HG02981 (cell line): ENCODE data around the gene CSF2.

Experiments
- ATAC-seq: cut with Tn5 transposase; IDR thresholded peaks from one replicate; pipeline ENCODE4 v1.9.1; 2021; ENCODE audit warnings: mild to moderate bottlenecking, moderate library complexity; ENCODE audit not compliant: unreplicated experiment

The CSF2 gene

DNA sequence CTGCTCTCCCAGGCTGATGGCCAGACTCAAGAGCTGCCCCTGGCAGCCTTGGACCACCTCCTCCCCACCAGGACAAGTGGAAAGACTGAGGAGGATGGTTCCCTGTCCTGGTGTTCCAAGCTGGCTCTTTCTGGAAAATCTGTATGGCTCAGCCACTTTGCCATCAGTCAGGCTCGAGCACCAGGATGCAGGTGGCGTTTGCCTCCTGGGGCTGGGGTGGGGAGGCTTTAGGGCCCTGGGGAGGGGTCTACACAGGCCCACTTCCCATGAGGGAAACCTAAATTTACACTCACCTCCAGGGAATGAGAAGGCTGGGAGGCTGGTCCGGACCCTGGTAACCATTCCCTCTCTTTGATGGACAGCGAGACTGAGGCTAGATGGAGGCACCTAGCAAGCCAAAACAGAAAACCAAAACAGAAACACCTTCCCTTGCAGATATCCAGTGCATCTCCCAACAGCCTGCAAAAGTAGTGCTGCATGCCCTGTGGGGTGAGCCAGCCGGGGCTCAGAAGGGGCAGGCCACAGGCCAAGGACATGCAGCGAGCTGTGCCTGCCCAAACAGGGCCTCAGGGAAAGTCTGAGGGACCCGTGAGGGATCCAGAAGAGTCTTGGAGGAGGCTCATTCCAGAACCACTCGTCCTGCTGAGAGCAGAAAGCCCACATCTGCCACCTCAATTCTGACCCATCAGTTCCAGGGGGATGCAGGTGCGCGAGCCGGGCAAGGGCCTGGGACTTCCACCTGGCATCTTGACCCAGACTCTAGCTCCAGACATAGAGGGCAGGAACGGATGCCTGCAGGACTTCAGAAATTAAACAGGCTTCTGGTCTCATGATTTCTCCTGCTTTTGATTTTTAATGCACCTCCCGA is 5.4 kb upstream of the CSF2 start:
- no peak for ATAC-seq

DNA sequence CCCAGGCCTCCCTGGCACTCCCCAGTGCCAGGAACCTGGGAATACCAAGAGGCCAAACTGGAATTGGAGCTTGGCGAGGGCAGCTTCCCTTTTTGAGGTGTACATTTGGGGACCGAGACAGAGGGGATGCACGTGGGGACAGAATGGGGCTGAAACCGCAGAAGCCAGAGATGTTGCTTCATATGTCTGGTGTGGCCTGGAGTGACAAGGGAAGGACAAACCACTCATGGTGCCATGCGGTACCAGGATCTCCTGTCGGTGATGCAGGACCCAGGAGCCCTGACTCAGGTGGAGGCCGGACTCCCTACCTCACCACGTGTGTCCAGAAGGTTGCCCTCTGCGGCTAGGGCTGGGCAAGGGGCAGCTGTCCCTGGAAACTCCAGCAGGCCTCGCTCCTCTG is 4.0 kb upstream of the CSF2 start:
- no peak for ATAC-seq

DNA sequence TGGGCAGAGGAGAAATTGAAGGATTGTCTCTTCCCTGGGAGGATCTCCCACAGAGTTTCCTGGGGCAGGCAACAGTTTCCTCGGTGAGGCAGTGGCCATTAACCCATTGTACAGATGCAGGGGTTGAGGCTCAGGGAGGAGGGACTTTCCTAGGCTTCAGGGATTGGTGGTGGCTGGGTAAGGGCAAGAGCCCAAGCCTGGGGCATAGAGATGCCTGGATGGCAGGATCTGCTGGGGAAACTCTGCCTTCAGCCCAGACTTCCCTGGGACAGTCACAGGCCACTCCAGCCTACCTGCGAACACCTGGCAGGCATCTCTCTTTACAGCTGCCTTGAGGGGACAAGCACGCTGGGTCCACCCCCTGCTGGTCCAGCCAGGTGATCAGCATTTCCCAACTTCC is 3.6 kb upstream of the CSF2 start:
- ATAC-seq: no peak

DNA sequence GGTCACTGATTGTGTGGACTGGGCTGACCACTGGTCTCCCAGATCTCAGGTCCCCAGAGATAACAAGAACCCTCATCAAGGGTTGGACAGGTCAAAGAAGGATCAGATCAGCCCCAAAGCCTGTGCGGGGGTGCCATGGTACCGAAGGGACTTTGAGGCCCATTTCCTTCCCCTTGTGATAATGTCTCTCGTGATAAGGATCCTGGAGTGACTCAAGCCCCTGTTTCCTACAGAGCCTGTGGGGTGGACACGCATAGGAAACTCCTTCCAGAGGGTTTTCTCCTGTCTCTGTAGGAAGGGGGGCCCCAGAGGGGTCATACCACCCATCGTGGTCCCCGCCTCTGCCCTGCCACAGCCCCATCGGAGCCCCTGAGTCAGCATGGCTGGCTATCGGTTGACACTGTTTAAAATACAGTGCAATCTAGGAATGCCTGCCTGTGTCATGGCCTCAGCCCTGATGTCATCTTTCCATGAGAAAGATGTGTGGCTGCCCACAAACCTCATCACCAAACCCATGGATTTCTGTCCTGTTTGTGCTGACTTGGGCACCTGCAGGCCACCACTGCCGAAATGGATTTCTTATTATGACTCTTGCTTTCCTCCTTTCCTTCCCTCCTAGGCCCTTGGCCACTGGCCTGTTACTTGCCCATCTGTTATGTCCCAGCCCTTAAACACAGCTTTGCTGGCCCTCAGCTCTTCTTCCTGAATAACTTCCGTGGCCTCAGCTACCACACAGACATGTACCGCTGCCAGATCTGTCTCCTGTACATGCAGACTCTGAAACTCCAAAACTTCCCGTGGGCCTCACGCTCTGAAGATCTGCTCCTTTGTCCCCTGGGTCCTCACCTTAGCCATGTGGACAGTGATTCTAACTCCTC is 2.9 kb upstream of the CSF2 start:
- no peak for ATAC-seq

DNA sequence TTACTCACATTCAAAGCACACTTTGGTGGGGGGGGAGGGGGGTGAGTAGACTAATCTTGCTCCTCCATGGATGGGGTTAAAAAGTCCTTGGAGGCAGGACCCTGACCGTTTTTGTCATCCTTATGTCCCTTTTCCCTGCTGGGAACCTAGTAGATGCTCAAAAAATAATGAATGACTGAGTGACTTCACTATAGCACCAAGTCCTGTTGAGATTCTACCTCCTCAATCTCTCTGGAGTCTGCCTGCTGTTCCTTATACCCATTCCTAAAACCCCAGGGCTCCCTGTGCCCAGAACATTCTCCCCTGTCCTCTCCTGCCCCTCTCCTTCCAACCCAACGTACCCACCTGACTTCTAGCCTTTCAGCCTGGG is 2.3 kb upstream of the CSF2 start:
- no peak for ATAC-seq

DNA sequence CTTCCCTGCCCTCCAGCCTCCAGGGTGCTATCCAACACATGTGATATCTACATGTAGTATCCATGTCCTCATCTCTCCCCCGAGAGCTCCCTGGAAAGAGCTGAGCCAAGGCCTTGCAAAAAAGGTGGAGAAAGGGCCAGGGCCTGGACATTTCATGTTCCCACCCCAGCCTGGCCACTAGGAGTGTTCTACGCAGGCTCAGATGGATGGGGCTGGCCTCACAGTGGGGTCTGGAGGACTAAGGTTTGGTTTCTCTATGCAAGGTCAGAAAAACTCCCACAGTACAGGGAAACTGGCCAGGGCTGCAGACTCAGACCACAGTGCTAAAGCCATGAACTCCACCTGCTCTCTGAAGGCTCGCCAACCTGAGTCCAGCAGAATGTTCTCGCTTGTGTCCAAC is 1.5 kb upstream of the CSF2 start:
- no peak for ATAC-seq

DNA sequence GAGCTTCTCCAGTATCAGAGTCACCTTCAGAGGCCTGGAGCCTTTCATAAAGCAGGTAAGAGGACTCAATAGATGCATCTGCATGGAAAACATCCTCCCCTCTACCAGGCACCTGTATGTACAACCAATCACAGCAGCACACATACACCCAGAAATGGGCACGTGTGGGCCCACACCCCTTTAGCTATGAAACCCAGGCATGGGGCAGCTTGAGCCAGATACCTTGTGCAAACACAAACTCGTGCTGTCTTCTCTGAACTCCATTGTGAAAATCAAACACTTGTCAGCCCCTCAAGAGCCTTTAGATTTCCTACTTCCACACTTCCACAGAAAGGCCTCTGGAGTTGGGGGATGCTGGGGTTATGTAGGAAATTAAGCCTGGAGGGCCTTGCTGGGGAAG is 1.1 kb upstream of the CSF2 start:
- ATAC-seq: no peak

DNA sequence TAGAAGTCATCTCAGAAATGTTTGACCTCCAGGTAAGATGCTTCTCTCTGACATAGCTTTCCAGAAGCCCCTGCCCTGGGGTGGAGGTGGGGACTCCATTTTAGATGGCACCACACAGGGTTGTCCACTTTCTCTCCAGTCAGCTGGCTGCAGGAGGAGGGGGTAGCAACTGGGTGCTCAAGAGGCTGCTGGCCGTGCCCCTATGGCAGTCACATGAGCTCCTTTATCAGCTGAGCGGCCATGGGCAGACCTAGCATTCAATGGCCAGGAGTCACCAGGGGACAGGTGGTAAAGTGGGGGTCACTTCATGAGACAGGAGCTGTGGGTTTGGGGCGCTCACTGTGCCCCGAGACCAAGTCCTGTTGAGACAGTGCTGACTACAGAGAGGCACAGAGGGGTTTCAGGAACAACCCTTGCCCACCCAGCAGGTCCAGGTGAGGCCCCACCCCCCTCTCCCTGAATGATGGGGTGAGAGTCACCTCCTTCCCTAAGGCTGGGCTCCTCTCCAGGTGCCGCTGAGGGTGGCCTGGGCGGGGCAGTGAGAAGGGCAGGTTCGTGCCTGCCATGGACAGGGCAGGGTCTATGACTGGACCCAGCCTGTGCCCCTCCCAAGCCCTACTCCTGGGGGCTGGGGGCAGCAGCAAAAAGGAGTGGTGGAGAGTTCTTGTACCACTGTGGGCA is 642 bp downstream of the CSF2 start:
- ATAC-seq: no peak

DNA sequence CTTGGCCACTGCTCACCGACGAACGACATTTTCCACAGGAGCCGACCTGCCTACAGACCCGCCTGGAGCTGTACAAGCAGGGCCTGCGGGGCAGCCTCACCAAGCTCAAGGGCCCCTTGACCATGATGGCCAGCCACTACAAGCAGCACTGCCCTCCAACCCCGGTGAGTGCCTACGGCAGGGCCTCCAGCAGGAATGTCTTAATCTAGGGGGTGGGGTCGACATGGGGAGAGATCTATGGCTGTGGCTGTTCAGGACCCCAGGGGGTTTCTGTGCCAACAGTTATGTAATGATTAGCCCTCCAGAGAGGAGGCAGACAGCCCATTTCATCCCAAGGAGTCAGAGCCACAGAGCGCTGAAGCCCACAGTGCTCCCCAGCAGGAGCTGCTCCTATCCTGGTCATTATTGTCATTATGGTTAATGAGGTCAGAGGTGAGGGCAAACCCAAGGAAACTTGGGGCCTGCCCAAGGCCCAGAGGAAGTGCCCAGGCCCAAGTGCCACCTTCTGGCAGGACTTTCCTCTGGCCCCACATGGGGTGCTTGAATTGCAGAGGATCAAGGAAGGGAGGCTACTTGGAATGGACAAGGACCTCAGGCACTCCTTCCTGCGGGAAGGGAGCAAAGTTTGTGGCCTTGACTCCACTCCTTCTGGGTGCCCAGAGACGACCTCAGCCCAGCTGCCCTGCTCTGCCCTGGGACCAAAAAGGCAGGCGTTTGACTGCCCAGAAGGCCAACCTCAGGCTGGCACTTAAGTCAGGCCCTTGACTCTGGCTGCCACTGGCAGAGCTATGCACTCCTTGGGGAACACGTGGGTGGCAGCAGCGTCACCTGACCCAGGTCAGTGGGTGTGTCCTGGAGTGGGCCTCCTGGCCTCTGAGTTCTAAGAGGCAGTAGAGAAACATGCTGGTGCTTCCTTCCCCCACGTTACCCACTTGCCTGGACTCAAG is 1.5 kb downstream of the CSF2 start:
- ATAC-seq: no peak

DNA sequence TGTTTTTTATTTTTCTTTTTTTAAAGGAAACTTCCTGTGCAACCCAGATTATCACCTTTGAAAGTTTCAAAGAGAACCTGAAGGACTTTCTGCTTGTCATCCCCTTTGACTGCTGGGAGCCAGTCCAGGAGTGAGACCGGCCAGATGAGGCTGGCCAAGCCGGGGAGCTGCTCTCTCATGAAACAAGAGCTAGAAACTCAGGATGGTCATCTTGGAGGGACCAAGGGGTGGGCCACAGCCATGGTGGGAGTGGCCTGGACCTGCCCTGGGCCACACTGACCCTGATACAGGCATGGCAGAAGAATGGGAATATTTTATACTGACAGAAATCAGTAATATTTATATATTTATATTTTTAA is 2.1 kb downstream of the CSF2 start:
- ATAC-seq: no peak

DNA sequence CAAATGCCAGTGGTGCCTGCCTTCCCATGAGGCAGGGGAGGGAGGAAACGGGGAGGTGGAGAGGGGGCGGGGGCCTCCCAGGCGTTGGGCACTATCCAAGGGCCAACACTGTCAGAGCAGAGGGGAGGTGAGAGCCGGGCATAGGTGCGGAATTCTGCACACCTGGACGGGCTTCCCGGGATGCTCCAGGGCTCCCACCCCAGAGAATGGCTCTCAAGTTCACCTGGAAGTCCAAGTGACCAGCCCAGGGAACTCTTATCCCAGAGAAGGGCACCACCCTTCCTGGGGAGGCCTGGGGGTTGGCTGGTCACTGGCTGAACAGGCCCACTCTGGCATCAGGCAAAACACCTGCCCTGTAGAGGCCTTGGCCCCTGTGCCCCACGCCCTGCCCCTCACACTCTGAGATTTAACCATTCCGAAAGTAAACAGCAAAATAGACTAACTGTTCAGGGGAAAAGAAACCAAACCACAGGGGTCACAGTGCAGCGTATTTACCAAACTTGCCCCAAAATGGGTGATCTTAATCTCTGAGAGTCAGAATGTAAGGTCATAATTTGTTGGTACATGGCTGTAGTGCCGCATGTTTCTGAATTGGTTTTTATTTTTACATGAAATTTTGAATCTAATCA is 2.7 kb downstream of the CSF2 start:
- ATAC-seq: no peak

DNA sequence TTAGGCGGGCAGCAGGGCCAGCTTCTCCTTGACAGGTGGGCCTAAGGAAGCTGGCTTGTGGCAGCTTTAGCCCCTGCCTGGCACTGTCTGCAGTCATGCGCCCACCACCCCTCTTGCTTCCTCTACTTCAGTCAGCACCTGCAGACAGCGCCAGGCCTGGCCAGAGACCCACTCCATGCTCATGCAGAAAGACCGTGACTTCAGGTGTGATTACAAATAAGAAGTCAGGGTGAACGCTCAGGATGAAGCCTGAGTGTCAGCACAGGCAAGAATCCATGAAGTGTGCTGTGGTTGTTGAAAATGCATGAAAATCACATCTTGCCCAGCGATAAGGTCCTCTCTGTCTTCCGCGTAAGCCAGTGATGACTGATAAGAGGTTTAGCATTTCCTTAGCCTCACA is 3.4 kb downstream of the CSF2 start:
- ATAC-seq: no peak

DNA sequence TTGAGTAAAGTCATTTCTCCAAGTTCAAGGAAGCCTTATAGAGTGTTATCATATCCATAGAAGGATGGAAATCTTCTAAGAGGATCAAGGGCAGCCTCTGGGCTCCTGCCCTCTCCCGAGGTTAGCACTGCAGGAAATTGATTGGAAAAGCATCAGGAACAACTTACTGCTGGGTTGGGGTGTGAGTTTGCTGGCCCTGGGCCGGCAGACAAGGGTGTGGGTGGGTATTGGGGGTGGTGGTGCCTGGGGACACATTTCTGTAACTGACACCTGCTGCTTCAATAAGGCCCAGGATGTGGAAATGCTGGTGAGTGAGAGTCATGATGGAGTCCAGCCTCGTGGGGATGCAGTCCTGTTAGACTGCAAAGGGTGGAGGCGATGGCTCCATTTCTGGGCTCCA is 5.5 kb downstream of the CSF2 start:
- ATAC-seq: no peak

DNA sequence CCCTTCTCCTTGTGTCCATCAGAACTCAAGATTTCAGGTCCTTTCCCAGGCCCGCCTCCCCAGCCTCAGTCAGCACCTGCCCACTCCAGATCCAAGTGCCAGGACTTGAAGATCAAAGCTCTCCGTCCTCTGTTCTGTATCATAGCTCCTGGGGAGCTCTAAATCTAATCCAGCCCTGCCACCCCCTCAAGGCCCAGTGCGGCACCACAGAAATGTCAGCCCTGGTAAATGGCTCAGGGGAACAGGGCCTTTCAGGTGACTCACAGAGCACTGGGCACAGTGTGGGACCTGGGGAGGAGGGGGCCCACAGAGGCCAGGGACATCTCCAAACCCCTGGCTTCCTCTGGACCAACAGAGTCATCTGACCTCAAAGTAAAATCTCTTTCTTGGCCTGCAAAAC is 6.0 kb downstream of the CSF2 start:
- no peak for ATAC-seq

DNA sequence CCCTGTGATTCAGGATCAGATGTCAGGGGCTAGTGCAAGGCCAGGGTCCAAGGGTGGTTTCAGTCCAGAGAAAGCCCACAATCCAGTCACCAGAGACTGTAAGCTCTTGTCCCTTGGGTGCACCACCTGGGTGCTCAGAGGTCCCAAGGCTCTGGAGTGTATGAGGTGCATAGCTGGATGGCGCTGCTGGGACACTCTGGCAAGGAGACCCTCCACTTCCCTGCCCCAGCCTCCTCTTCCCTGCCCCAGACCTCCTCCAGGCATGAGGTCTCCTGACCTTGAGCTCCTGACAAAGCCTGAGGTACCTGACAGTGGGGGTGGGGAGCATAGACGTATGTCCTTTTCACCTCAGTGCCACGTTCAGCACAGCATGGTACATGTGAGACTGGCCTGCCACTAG is 7.0 kb downstream of the CSF2 start:
- no peak for ATAC-seq

DNA sequence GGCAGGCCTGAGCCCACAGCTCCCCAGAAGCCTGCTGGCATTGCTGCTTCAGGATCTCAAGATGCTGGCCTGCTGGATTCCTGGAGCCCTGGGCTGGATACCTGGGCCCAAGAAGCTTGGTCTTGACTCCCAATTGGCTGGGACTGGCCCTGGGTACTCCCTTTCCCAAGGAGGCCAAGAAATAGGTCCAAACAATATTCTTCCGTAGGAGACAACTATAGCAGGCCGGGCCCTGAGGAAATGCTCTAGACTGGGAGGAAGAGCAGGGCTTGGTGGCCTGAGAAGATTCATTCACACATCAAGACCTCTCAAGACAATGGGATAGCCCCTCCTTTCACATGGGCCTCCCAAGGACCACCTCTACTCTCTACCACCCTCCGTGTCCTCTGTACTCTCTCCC is 7.9 kb downstream of the CSF2 start:
- ATAC-seq: no peak

DNA sequence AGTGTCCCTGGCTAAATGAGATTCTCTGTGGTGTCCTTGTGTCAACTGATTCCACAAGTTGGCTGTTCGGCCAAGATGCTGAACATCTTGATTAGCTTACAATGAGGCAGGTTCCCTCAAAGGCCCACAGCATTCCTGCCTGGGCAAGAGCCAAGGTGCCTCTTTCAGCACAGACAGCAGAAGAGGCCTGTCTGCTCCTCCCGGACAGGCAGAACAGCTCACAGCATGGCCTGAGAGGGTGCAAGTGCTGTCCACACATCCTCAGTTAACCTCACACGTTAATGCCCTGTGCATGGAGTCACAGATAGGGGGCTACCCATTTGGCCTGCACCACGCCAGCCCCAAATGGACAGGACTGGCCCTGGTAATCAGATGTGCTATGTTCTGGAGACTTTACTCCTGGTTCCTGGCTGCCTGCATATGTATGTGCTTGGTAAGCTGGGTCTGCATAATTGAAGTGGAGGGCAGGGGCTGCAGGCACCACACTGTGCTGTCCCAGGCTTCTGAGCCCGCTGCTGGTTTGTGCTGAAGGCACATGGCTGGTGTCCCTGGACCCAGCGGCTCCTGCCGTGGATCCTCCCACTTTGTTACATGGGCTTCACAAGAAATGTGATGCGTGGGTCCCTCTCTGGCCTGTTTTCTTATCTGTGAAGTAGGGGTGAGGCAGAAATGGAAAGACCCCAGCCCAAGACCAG is 8.9 kb downstream of the CSF2 start:
- ATAC-seq: no peak

DNA sequence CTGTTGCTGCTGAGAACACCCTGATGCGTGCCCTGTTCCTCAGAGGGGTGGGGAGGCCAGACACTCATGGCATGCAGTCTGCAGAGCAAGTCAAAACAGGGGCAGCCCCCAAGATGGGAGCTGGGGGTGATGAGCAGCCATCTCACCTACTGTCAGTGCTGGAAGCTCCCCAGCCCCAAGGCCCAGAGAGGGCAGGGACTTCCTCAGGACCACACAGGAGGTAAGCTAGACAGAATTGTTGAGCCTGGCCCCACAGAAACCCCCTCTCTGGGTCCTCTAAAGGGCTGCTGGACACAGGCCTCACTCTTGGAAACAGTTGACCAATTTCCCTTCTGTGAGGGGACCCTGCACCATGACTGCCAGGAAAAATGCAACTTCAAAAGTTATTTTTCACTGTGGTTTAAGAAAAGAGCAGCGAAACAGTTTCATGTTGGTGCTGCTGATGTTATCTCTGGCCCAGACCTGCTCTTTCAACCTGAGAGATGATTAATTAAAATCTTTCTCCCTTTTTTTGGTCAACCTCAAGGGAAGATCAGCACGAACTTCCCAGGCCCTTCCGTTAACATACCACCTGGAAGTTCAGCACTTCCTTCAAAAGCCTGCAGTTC is 9.6 kb downstream of the CSF2 start:
- no peak for ATAC-seq

DNA sequence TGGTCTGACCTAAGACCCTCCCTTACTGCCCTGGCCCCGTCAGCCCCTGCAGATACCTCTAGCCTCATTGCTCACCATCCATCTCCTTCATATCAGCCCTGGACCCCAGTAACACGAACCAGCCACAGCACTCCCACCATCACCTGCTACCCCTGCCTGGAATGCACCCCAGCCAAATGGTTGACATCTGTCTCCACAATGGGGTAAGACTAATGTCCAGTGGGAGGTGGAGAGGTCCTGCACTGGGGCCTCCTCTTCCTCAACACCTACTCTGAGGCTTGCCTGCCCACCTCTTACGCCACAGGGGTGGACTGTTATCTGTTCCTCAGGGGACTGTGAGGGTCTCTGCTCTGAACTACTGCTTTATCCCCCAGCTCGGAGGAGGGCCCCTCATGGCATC is 12.1 kb downstream of the CSF2 start:
- no peak for ATAC-seq
